HepG2 (cell line): Measurements from ENCODE around the gene PLEKHN1. TPM values are rescaled to one million over a fixed set of nuclear protein-coding genes. Genes with fewer than 3 reads are reported as not detected.

Experiments
- AHR ChIP-seq: IDR thresholded peaks from 2 replicates; pipeline ENCODE4 v1.6.1; 2018; ENCODE audit warnings: missing genetic modification reagents, missing compliant biosample characterization
- ELF1 ChIP-seq: sonication (generic); formaldehyde crosslinking; IDR thresholded peaks from 2 replicates; pipeline ENCODE4 v1.4.0; 2020; ENCODE audit warnings: missing genetic modification reagents
- ETV5 ChIP-seq: IDR thresholded peaks from 2 replicates; pipeline ENCODE4 v1.6.1; 2018; ENCODE audit warnings: missing biosample characterization, missing genetic modification reagents, inconsistent platforms, borderline replicate concordance
- FOXK2 ChIP-seq: fragments of 450-650 bp; IDR thresholded peaks from 2 replicates; pipeline ENCODE4 v1.6.1; 2016
- MAFG ChIP-seq: sonication (generic); formaldehyde crosslinking; IDR thresholded peaks from 2 replicates; pipeline ENCODE4 v1.5.1; 2020; ENCODE audit warnings: mild to moderate bottlenecking, missing genetic modification reagents
- MTF1 ChIP-seq: sonication (generic); formaldehyde crosslinking; IDR thresholded peaks from 2 replicates; pipeline ENCODE4 v1.5.0; 2020; ENCODE audit warnings: missing genetic modification reagents
- NR2F6 ChIP-seq, 2 experiments: IDR thresholded peaks; 2 replicates each; pipeline ENCODE4 v1.6.1; 2016; ENCODE audit warnings: antibody characterized with exemption in 1 of 2, mild to moderate bottlenecking in 1 of 2
- RFX5 ChIP-seq: IDR thresholded peaks from 2 replicates; pipeline ENCODE4 v1.6.1; 2011; ENCODE audit warnings: low read depth, low read length, improper control_type of control experiment
- RXRA ChIP-seq: sonication (generic); formaldehyde crosslinking; IDR thresholded peaks from 2 replicates; pipeline ENCODE4 v1.5.1; 2020; ENCODE audit warnings: missing genetic modification reagents
- SAP130 ChIP-seq: IDR thresholded peaks from 2 replicates; pipeline ENCODE4 v1.6.1; 2016; ENCODE audit warnings: low read depth
- SMARCE1 ChIP-seq: fragments of 450-650 bp; IDR thresholded peaks from 2 replicates; pipeline ENCODE4 v1.6.1; 2017; ENCODE audit warnings: borderline replicate concordance
- ZNF10 ChIP-seq: sonication (generic); formaldehyde crosslinking; IDR thresholded peaks from 2 replicates; pipeline ENCODE4 v1.4.0; 2020; ENCODE audit warnings: mild to moderate bottlenecking, low read depth, missing genetic modification reagents, borderline replicate concordance
- ZNF160 ChIP-seq: sonication (generic); formaldehyde crosslinking; IDR thresholded peaks from 2 replicates; pipeline ENCODE4 v1.8.0; 2022; ENCODE audit warnings: mild to moderate bottlenecking, inconsistent platforms, missing genetic modification reagents
- ZNF20 ChIP-seq: sonication (generic); formaldehyde crosslinking; IDR thresholded peaks from 2 replicates; pipeline ENCODE4 v1.4.0; 2020; ENCODE audit warnings: mild to moderate bottlenecking, moderate library complexity, missing genetic modification reagents
- ZNF441 ChIP-seq: sonication (generic); formaldehyde crosslinking; IDR thresholded peaks from 2 replicates; pipeline ENCODE4 v1.7.0; 2021; ENCODE audit warnings: missing genetic modification reagents, borderline replicate concordance
- ZNF703 ChIP-seq: sonication (generic); formaldehyde crosslinking; IDR thresholded peaks from 2 replicates; pipeline ENCODE4 v1.5.1; 2020; ENCODE audit warnings: missing genetic modification reagents, mild to moderate bottlenecking, moderate library complexity, borderline replicate concordance
- ZNF770 ChIP-seq: sonication (generic); formaldehyde crosslinking; IDR thresholded peaks from 2 replicates; pipeline ENCODE4 v1.5.0; 2020; ENCODE audit warnings: mild to moderate bottlenecking, missing genetic modification reagents
- polyA plus RNA-seq, 8 experiments: library from polyadenylated mRNA; depleted of rRNA in 3 of 8; stranded (reverse) in 7 of 8; unstranded in 1 of 8; fragments of >200 nt; fragmentation: Illumina TruSeq in 4 of 8; extraction: Trizol in 4 of 8; gene quantifications; 2 replicates each; pipeline versions ENCODE4 v1.2.1 to v1.2.3, GENCODE V29; 2011 to 2016; ENCODE audit warnings: low read depth in 4 of 8, missing spikeins in 1 of 8, mixed read lengths in 1 of 8; ENCODE audit not compliant: insufficient read depth in 1 of 8
- total RNA-seq, 5 experiments: library from RNA; depleted of rRNA; stranded (reverse); fragments of >200 nt; fragmentation: Illumina TruSeq; extraction: Trizol; gene quantifications; 2 replicates each; pipeline ENCODE4 v1.2.3, GENCODE V29; 2016; ENCODE audit warnings: low read depth in 1 of 5
- TF ChIP-seq, protein P1 (sequence below): sonication (generic); formaldehyde crosslinking; conservative IDR thresholded peaks from 2 replicates; pipeline ENCODE4 v1.4.0; 2020; ENCODE audit warnings: mild to moderate bottlenecking, missing genetic modification reagents, moderate library complexity
- TF ChIP-seq, protein P2 (sequence below): IDR thresholded peaks from 2 replicates; pipeline ENCODE4 v1.6.1; 2012; ENCODE audit warnings: low read length, improper control_type of control experiment
- TF ChIP-seq, protein P3 (sequence below): sonication (generic); formaldehyde crosslinking; IDR thresholded peaks from 2 replicates; pipeline ENCODE4 v1.4.0; 2020; ENCODE audit warnings: missing genetic modification reagents

PLEKHN1 gene
- total and polyA plus RNA-seq, 2 of the 13 experiments (the other 11 are each of a cell fraction or from before 2014, with no cell fraction given), result 0.42 to 0.58 TPM

DNA sequence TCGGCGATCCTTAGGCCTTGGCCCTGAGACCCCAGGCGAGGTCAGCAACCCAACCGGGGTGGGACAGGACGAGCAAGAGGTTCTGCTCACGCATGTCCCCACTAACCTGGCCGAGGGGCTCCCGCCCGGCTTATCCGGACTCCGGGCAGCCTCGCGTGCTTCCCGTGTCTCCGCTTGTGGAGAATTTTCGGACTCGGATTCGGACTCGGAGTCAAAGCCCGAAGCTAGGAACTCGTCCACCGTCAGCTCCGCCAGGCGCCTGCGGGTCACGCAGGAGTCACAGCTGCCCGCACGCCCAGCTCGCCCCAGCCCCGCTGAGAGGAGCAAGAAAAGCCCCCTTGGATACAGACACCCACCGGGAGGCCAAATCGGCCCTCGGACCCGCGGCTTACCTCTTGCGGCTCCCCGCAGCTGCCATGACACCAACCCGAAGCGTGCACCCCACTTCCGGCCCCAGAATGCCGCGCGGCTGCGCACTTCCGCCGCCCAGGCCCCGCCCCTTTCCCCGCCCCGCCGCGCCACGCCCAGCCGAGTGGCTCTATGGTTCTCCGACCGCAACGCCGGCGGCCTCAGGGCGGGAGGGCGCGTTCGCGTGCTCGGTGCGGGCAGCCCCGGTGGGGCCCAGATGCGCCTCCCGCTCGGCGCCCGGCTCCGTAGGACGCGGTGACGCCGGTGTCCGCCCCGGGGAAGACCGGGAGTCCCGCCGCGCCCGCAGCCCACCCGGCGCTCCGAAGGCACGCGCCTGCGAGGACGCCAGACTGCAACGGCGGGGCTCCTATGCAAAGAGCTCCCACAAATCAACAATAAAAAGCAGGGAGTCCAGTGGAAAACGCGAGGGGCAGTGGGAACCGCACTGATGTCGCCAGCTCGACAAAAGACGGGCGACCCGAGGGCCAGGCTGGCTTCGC is 7.2 kb upstream of the PLEKHN1 start, which contains the start of gene NOC2L (continued):
- TF ChIP-seq, protein P1, sequence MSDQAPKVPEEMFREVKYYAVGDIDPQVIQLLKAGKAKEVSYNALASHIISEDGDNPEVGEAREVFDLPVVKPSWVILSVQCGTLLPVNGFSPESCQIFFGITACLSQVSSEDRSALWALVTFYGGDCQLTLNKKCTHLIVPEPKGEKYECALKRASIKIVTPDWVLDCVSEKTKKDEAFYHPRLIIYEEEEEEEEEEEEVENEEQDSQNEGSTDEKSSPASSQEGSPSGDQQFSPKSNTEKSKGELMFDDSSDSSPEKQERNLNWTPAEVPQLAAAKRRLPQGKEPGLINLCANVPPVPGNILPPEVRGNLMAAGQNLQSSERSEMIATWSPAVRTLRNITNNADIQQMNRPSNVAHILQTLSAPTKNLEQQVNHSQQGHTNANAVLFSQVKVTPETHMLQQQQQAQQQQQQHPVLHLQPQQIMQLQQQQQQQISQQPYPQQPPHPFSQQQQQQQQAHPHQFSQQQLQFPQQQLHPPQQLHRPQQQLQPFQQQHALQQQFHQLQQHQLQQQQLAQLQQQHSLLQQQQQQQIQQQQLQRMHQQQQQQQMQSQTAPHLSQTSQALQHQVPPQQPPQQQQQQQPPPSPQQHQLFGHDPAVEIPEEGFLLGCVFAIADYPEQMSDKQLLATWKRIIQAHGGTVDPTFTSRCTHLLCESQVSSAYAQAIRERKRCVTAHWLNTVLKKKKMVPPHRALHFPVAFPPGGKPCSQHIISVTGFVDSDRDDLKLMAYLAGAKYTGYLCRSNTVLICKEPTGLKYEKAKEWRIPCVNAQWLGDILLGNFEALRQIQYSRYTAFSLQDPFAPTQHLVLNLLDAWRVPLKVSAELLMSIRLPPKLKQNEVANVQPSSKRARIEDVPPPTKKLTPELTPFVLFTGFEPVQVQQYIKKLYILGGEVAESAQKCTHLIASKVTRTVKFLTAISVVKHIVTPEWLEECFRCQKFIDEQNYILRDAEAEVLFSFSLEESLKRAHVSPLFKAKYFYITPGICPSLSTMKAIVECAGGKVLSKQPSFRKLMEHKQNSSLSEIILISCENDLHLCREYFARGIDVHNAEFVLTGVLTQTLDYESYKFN (CRISPR knock-in tag), result no peak
- TF ChIP-seq RFX5 (no peak), FOXK2 (no peak), ZNF160 (no peak), RXRA (CRISPR knock-in tag) (peak; percentile 47; the same call in 1 of the 2 replicates), MTF1 (peak; percentile 22; the same call in 1 of the 2 replicates), ZNF20 (CRISPR knock-in tag) (no peak), SMARCE1 (no peak), ZNF703 (CRISPR knock-in tag) (no peak), NR2F6 (IDR thresholded peaks at IDR 0.05) (peak; percentile 17; the same call in 1 of the 2 replicates), NR2F6 (CRISPR knock-in tag; IDR thresholded peaks at IDR 0.05) (no peak), AHR (CRISPR knock-in tag) (no peak), ZNF770 (CRISPR knock-in tag) (no peak), SAP130 (CRISPR knock-in tag) (peak; percentile 93), ELF1 (peak; percentile 59), ZNF10 (CRISPR knock-in tag) (no peak), ETV5 (CRISPR knock-in tag) (0 out of 2 replicates have a peak, but pooled peaks have one; percentile 7), ZNF441 (CRISPR knock-in tag) (peak; percentile 53; the same call in 1 of the 2 replicates), MAFG (CRISPR knock-in tag) (no peak)
- TF ChIP-seq, protein P2, sequence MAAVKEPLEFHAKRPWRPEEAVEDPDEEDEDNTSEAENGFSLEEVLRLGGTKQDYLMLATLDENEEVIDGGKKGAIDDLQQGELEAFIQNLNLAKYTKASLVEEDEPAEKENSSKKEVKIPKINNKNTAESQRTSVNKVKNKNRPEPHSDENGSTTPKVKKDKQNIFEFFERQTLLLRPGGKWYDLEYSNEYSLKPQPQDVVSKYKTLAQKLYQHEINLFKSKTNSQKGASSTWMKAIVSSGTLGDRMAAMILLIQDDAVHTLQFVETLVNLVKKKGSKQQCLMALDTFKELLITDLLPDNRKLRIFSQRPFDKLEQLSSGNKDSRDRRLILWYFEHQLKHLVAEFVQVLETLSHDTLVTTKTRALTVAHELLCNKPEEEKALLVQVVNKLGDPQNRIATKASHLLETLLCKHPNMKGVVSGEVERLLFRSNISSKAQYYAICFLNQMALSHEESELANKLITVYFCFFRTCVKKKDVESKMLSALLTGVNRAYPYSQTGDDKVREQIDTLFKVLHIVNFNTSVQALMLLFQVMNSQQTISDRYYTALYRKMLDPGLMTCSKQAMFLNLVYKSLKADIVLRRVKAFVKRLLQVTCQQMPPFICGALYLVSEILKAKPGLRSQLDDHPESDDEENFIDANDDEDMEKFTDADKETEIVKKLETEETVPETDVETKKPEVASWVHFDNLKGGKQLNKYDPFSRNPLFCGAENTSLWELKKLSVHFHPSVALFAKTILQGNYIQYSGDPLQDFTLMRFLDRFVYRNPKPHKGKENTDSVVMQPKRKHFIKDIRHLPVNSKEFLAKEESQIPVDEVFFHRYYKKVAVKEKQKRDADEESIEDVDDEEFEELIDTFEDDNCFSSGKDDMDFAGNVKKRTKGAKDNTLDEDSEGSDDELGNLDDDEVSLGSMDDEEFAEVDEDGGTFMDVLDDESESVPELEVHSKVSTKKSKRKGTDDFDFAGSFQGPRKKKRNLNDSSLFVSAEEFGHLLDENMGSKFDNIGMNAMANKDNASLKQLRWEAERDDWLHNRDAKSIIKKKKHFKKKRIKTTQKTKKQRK, result no peak
- TF ChIP-seq, protein P3, sequence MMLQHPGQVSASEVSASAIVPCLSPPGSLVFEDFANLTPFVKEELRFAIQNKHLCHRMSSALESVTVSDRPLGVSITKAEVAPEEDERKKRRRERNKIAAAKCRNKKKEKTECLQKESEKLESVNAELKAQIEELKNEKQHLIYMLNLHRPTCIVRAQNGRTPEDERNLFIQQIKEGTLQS (CRISPR knock-in tag), result no peak
